ENCODE results near the gene GNAI1.

Gene GNAI1

DNA sequence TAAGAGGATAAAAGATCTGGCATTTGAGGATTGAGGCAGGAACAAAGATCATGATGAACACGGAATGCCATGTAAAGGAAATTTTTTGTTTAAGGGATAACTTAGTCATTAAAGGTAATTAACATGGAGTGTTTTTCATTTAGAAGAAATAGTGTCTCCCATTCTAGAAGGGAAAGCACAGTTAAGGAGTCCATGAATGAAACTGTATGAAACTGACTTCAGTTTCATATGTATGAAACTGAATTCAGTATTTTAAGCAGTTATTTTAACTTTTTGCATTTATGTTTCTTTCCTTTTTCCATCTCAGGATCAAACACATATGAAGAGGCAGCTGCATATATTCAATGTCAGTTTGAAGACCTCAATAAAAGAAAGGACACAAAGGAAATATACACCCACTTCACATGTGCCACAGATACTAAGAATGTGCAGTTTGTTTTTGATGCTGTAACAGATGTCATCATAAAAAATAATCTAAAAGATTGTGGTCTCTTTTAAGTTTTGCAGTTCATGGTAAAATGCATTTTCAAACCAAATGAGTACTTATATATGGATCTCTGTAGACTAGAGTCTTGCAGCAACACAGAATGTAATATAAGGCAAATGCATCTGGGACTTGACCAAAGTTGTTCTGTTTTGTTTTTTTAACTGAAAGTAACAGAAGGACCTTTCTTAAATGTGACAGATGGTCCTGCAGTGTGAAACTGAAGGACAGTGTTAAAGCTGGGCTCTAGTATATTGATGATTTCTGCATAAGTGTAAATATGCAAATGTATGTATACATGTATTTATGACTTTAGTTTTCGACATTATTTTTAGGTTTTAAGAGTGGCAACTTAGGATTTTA is 82.6 kb downstream of the GNAI1 start:
- no peak for DNase-seq

DNA sequence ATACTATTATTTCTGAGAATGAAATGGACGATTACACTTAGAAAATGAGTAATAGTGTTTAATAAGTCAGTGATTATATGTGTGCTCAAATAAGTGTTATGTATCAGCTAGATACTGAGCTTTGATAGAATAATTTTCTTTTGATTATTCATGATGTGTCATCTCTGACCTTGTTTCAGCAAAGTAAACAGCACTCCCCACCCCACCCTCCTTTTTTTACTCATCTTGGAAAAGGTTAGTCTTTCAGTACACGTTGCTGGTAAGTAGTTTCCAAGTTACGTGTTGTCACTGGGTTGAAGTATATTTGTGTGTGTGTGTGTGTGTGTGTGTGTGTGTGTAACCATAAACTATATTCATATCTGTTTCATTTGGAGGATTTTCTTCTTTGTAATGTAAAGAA is 84.1 kb downstream of the GNAI1 start:
- no peak for DNase-seq

DNA sequence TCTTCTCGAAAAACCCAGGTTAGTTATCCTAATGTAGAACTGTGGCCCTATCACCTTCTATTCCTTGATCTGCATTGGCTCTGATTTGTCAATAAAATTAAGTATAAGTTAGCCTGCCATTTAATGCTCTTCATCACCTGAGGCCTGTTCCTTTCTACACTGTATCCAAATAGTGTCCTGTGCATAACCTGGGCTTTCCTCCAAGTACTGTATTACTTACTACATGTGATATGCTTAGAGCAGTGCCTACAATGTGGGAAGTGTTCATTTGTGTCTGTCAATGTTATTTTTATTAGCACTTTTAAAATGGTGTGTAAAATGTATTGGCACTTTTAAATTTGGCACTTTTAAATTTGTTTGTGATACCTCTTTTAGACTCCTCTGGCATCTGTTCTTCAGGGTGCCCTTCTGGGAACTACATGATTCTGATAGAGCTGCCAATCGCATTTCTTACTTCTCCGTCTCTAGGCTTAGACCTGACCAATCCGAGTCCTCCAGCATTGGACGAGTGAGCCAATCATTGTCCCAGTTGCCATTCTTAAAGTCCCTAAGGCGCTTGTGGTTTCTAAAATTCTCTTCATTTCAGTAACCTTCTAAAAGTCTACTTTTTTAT is 85.5 kb downstream of the GNAI1 start:
- no peak for DNase-seq

- DNase-seq = no peak
These were observed 89.8 kb downstream of the GNAI1 start for GRCh38 chr7:80224415-80224814.

DNA sequence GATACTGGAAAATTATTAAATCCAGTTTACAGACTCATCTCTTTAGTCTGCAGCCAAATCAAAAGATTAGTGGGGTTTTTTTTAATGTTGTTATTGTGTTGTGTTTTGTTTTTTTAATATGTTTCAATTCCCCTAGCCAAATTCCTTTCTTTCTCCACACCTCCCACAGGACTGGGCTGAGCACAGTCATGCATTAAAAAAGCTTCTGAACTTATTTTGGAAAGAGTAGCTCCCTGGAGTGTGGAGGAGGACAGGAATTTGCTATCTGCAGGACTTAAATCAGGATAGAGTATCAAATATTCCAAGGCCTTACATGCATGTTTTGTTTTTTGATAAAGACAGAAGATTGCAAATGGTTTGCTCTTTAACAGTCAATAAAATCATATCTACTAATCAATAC is 90.7 kb downstream of the GNAI1 start:
- DNase-seq = no peak

GRCh38 chr7:80226629-80227028 is 92.0 kb downstream of the GNAI1 start:
- DNase-seq = no peak

DNA sequence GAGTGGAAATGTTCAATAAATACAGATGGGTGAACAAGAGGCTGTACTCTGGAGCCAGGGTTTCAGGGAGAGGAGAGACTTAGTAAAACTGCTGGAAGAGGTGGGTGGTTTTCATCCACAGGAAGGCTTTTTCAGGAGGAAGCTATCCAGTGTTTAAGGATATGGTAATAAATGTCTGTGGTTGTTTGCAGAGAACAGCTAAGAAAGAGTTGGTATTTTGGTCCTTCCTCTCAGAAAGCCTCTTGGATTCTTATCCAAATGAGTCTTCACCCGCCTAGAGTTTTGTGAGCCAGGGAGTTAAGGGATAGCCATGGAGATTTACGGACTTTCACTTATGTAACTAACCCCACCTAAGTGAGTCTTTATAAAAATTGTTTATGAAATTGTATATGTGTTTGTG is 95.7 kb downstream of the GNAI1 start:
- DNase-seq = no peak

- DNase-seq = no peak
These were observed 97.1 kb downstream of the GNAI1 start for GRCh38 chr7:80231707-80232106.

GRCh38 chr7:80232979-80233724 is 98.5 kb downstream of the GNAI1 start:
- no peak for DNase-seq

GRCh38 chr7:80235334-80235733 is 100.7 kb downstream of the GNAI1 start:
- DNase-seq = no peak

- DNase-seq = no peak
These were observed 102.0 kb downstream of the GNAI1 start for GRCh38 chr7:80236681-80237080.

DNA sequence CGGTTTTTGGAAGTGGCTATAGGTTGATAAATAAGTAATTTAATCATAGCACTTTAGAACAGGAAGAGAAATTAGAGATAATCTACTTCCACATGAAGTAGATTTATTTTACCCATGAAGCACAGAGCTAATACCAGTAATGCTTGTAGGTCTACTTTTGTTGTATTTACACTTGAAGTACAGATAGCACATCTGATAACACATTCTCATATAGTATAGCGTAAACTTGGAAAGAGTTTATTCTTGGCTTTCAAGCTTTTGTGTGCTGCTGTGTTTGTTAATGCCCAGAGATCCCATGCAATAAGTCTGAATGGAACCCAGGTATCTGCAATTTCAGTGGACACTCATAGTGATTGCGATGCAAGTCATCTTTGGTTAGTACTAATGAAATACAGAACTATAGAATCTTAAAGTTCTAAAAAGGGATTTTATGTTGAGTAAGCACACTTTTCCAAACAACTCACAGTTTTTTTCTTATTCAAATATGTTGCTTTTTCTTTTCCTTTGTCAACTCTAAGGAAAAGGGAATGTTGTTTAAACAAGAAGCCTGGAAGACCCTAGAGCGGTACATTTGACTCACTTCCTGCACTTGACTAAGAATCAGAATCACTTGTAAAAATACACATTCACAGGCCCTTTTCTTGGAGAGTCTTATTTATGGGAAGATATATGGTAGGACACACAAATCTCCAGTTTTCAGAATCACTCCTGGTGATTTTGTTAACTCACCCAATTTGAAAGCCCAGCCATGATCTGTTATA is 105.8 kb downstream of the GNAI1 start:
- DNase-seq = no peak

- no peak for DNase-seq
These were observed 107.0 kb downstream of the GNAI1 start for GRCh38 chr7:80241671-80242070.

GRCh38 chr7:80243425-80243824 is 108.8 kb downstream of the GNAI1 start:
- no peak for DNase-seq

DNA sequence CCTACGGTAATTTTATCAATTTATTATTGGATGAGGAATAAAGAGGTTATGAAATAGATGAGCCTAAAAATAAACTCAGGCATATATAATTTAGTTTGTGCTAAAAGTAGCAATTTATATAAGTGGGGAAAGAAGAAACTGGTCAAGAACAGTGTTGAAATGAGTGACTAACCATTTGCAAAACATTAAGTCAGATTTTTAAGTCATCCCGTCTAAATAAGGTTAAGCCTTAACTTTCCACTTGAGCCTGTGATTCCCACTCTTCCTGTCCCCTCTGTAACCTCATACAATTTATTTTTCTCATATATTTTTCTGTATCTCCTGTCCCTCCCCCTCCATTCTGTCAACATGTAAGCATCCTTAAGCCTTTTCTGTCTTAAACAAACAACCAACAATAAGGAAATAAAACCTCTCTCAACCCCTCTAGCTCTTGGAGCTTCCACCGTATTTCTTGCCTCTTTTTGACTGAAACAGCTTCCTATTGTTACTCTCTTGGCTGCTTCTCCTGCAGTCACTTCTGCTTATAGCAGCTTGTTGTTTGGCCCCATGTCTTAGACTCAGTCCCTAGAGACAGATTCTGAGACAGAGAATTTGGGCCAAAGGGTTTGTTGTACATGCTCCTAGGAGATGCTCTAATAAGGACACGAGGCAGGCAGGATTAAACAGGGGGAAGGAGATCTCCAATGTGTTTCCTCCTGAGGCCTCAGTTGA is 109.7 kb downstream of the GNAI1 start:
- DNase-seq = no peak

DNA sequence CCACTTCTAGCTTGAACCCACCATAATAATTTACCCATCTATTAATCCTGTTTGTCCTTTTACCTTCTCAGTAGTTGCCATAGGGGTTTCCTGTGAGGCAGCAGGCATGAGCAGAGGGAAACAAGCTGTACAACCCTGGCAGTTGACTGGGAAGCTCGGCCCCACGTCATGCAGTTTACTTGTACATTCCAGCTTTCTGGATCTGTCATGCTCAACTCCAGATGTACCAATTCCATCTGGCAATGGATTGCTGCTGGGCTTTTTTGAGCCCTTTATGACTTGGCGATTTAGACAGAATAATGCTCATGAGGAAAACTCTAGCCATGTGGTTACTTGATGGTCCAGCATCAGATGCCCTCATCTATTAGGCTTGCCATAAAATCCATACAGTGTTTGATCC is 112.5 kb downstream of the GNAI1 start:
- DNase-seq = no peak

DNA sequence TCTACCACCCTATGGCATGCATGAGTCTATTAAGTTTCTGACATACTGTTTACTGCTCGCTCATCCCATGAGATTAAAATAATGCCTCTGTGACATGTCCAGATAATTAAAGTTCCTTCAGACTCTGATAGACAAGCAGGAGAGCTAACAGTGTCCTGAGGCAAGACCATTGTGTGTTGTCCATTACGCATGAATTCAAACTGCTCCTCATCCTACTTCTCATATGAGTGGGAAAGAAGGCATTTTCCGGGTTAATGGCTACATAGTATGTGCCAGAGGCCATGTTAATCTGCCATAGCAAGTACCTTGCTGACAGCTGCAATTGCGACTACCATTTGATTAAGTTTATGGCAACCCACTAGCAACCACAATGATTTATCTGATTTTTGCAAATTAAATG is 113.3 kb downstream of the GNAI1 start:
- no peak for DNase-seq

DNA sequence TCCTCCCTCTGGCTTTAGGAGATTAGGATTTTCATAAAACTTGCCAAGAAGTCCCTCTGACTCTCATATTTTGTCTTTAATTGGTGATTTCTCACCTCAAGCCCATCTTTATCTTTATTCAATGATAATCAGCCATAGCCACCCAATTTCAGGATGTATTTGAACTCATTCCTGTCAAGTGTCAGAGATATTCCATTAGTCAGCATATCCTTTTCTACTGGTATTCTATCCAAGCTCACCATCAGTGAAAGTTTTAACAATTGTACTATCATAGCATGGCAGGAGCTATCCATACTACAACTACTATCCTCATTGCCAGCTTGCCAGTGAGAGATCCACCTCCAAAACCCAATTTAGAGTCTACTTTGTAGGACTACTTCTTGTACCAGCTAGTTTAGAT is 114.6 kb downstream of the GNAI1 start:
- DNase-seq = no peak

- DNase-seq = no peak
These were observed 115.1 kb downstream of the GNAI1 start for GRCh38 chr7:80249619-80250295.

- no peak for DNase-seq
These were observed 118.6 kb downstream of the GNAI1 start for GRCh38 chr7:80253237-80253636.

DNA sequence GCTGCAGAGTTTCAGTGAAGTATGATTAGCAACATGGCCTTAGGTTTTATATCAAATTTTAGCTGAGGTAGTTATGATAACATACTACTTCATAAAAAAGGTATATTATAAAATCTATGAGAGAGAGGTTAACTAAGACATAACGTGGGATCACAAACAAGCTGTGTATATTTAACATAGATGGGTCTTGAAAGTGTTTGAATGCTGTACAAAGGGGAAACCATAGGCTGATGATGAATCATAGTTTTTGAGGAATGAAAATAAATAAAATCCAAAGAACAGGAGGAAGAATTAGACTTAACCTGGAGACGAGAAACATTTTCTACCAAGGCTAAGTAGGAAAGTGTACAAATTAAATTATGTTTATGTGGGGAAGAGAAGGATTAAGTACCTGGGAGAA is 119.0 kb downstream of the GNAI1 start:
- DNase-seq = no peak

GRCh38 chr7:80255656-80256055 is 121.0 kb downstream of the GNAI1 start:
- no peak for DNase-seq
